Activated CD8-positive, alpha-beta memory T cell treated with anti-CD3 and anti-CD28 coated beads for 1 hour (primary cell): ENCODE data around the gene SHH.
A peak's percentile ranks its signal among the peaks of the same experiment; 100 is the strongest.

Experiments used
- DNase-seq, 2 donors: peaks; one replicate each; pipeline ENCODE4 v3.0.0-alpha.2; 2020; ENCODE audit warnings: low read depth in 1 of 2; ENCODE audit errors: extremely low read depth in 1 of 2

SHH gene

GRCh38 chr7:155766966-155767916 lies 45.0 kb downstream of the SHH start:
- no peak for DNase-seq

GRCh38 chr7:155766386-155766785 lies 45.9 kb downstream of the SHH start:
- DNase-seq: no peak

DNA sequence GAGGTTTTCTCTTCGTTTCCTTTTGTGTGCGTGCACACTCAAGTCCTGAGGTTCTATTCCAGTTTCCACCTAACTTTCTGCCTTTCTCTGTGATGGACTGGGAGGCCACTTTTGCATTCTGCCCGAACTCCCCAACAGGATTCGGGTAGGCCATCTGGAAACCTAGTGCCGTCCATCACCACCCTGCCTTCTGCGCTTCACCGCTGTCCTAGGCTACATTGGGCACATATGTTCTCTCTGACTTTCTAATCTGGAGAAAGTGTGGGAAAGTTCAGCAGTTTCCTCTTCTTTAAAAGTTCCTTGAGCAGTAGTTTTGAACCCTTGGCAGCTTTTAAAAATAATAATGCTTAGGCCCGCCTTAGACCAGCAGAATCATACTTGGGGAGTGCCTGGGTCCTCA lies 46.8 kb downstream of the SHH start:
- no peak for DNase-seq

DNA sequence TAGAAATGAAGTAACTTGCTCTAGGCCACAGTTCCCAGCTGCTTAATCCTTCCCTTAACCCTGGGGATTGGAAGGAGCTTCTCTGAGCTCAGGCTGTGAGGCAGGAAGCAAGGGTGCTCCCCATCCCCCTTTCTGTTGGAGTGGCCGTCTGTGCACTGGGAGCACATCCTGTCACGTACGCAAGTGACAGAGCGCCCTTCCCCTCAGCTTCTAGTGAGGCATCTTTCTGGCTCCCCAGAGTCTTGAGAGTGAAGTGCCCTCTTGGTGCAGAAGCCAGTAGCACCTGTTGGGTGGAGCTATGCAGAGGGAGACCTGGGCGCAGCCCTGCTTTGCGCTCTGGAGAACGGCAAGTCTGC lies 47.8 kb downstream of the SHH start:
- no peak for DNase-seq

DNA sequence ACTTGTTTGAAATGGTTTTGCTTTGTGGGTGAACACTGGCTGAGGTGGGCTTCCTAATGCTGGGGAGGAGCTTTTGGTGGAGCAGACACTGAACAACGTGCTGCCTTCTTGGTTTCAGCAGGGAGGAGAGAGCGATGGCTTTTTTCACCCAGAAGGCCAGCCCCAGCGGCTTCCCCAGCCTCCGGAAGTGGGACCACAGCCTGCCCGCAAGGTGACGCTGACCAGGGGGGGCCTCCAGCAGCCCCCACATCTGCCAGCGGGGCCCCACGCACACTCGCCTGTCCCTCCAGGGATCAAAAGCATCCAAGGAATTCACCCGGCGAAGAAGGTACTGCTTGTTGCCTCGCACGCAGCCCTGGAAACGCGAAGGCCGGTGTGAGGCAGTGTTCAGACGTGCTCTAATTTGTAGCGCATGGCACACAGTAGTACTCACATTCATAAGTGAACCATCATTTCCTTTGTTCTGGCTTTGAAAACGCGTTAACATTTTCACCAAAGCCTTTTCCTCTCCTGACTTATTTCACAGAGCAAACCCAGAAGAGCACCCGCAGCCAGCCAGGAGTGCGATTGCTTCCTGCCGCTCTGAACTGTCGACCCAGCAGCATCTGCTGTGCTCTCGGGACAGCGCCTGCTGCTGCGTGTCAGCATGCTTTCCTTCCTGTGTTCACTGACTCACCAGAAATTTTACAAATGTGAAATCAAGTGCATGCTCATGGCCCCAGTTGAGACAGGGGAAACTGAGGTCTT lies 48.4 kb downstream of the SHH start:
- DNase-seq: peak in 1 of 2 donors; percentile 22

- no peak for DNase-seq
These were observed 49.1 kb downstream of the SHH start for GRCh38 chr7:155763122-155763521.

DNA sequence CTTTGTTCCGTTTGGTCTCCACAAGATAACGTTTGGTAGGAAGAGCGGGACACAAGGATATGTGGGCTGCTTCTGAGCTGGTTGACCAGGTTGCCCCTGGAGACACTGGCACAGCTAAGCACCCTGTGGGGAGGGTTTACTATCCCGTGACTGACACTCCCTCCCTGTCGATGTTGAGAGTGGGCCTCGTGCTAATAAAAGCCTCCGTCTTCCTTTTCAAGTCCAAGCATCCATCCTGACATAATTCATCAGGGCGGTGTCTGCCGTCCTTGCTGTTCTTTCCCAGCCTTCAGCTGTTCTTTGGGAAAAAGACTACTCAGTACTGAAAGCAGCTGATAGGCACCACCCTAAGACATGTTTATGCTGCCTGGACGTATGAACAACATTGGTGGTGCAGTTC lies 49.6 kb downstream of the SHH start:
- no peak for DNase-seq

GRCh38 chr7:155762036-155762435 lies 50.2 kb downstream of the SHH start:
- DNase-seq: no peak

GRCh38 chr7:155761162-155761561 lies 51.1 kb downstream of the SHH start:
- no peak for DNase-seq

GRCh38 chr7:155759740-155760430 lies 52.4 kb downstream of the SHH start:
- DNase-seq: no peak

DNA sequence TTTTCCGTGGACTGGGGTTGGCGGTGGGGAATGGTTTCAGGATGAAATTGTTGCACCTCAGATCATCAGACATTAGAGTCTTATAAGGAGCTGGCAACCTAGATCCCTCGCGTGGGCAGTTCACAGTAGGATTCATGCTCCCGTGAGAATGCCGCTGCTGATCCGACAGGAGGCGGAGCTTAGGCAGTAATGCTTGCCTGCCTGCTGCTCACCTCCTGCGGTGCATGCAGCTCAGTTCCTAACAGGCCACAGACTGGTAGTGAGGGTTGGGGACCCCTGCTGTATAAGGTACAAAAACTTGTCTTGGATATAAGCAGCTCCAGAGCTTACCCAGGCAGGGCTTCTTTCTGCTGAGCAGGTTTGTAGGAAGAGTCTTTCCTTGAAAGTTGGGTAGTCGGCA lies 53.9 kb downstream of the SHH start:
- DNase-seq: no peak

DNA sequence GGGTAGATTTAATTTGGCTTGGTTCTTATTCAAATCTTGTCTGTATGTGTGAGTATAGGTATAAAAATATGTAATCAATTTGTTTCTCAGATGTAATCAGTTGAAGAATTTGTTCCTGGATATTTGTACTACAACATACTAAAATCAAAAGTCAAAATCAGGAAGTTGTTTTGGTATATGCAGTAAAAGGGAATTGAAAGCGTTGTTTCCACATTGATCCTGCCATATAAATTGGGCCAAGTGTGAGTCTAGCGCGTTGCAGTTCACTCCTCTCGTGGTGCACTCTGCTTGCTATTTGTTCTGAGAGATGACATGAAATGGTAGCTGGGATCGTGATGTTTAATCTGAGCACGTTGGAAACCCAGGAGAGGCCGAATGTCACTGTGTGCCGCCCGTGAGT lies 55.9 kb downstream of the SHH start:
- no peak for DNase-seq

GRCh38 chr7:155755026-155755425 lies 57.2 kb downstream of the SHH start:
- no peak for DNase-seq

DNA sequence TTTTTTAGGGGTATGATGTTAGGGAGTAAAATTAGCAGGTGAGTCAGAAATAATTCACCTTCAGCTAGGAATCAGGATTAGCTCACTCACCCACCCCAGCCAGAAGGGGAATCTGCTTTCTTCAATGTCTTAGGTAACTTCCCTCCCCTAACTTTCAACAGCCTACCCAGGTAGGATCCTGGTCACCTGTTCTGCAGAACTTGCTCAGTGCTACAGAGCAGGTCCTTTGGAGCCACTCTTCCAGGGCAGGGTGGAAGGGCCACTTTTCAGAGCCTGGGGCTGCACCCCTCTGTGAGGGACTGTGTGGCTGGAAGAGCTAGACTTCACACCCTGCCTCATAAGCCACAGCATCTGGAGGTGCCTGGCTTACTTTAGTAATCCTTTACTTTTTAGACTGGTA lies 58.1 kb downstream of the SHH start:
- DNase-seq: no peak

DNA sequence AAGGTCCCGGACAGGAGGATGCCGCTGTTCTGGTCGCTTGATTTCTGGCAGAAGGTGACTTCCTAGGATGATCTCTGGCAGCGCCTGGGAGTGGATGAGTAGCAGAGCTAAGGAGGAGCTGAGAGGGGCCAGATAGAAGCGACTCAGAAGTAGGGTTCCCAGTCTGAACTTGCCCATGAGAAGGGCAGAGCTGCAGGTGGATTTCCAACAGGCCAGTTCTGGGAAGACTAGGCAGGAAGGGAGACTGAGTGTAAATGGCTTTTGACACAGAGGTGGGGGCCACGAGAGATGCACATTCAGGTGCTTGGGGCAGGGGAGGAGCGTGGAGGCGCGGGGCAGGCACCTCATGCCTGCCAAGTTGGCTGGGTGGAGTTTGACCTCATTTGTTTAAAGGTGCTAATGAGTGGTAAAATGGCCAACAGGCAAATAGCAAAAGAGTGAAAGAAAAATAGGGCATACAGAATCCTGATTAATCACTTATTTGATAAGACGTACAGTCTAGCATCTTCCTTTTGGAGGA lies 58.8 kb downstream of the SHH start:
- no peak for DNase-seq

DNA sequence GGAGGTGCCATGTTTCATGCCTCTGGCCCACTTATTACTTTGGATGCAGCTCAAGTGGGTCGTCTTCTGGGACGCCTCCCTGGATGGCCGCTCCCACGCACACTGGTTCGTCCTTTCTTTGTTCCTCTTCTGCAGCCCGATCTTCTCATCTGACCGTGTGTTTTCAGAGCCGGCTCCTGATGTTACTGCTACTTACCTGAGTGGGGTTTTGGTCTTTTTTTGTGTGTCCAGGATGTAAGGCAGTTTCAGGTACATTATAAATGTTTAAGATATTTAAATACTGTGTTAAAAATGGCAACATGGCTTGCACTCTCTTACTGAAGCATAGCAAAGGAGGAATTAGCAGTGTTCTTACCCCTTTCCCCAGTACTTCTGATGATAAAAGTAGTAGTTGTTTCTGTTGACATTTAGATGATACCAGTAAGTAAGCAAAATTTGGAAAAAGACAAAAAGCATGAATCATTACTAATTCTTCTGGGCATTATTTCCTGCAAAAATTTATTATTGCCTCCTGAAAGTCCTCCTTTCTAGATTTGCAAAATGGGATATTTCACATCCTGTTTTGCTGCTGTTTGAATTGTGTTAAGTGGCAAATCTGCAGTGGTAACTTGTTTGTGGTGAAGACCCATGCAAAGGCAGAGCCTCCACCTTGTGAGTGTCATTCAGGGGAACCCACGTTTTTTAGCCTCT lies 59.4 kb downstream of the SHH start:
- DNase-seq: no peak

DNA sequence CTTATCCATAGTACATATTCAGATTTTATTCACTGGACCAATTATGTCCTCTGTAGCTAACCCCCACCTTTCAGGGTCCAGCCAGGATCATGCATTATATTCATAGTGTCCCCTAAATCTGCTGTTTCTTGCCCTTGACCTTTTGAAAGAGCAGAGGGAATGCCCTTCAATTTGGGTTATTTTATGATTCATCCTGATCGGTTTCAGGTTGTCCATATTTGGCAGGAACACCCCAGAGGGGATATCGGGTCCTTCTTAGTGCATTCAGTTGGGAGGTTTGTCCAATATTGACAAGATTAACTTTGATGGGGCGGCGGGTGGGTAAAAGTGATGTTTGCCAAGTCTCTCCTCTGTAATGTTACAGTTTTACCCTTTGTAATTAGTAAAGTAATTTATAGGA lies 60.9 kb downstream of the SHH start:
- DNase-seq: no peak

DNA sequence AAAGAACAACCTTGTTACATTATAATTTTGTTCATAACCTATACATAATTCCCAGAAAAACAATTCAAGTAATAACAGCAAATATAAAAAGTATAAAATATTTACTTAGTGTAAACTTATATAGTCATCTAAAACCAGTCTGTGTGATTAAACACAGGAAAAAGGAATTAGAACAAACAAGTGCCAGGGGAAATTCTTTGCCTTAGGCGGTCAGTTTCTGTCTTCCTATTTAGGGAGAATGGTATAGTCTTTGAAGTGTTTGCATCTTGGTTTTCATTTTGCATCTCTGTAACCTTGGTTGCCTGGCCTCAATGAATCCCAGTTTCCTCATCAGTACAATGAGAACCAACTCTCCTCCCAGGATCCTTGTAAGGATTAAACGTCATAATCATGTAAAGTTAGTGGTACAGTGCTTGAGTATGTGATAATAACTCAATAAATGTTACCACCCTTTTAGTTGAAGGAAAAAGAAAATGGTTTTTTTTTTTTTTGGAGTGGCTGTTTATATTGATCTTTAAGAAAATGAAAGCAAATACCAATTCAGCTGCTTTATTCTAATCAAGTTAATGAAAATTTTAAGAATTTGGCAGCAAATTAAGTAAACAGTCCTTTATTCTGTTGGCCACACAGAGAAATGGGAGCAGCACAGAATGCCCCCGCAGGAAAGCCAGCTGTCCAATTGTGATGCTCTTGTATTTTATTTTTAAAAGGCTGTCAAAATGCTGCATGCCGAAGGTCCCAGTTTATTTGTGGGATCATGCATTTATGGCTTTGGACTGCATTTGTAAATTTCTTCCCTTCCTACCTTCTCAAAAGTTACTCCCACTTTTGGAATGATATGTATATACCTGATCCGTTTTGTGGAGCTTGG lies 61.8 kb downstream of the SHH start:
- DNase-seq: no peak
